Activated B cell treated with CpG ODN at 0.5 μM for 24 hours (primary cell): ENCODE results near the gene DDX31. TPM values are rescaled to one million over a fixed set of nuclear protein-coding genes. Genes with fewer than 3 reads are reported as not detected.

Experiments used
- ATAC-seq: fragments of 200-7000 bp; cut with Tn5 transposase; one replicate; pipeline ENCODE4 v1.10.0; 2021; ENCODE audit warnings: low read depth, mild to moderate bottlenecking, moderate library complexity
- CTCF ChIA-PET: fragments of 350-600 bp; sonication (Branson Sonifier 250); formaldehyde crosslinking; loops from one replicate; lab custom pipeline; 2021; ENCODE audit warnings: antibody characterized with exemption; lab: Charles Lee
- POLR2A ChIA-PET: fragments of 350-600 bp; sonication (Branson Sonifier 250); formaldehyde crosslinking; loops from one replicate; lab custom pipeline; 2021; ENCODE audit warnings: antibody characterized with exemption; lab: Charles Lee
- DNase-seq: peaks from one replicate; pipeline ENCODE4 v3.0.0; 2022
- H3K27ac Mint-ChIP-seq: one replicate; pipeline ENCODE4 v1.8.0; 2020; ENCODE audit warnings: mixed read lengths
- H3K27me3 Mint-ChIP-seq: one replicate; pipeline ENCODE4 v1.8.0; 2021; ENCODE audit warnings: mixed read lengths
- H3K36me3 Mint-ChIP-seq: one replicate; pipeline ENCODE4 v1.8.0; 2021; ENCODE audit warnings: low read depth, mixed read lengths
- H3K4me1 Mint-ChIP-seq: one replicate; pipeline ENCODE4 v1.8.0; 2021; ENCODE audit warnings: mixed read lengths
- H3K4me3 Mint-ChIP-seq: one replicate; pipeline ENCODE4 v1.8.0; 2020; ENCODE audit warnings: mild to moderate bottlenecking, mixed read lengths
- H3K9me3 Mint-ChIP-seq: one replicate; pipeline ENCODE4 v1.8.0; 2020; ENCODE audit warnings: mixed read lengths
- CTCF ChIP-seq: fragments of 200-600 bp; IDR thresholded peaks from one replicate; pipeline ENCODE4 v1.8.0; 2022; ENCODE audit warnings: antibody characterized with exemption, mild to moderate bottlenecking
- intact Hi-C: fragments of 100-400 bp; cut with micrococcal nuclease; formaldehyde crosslinking; loops from one replicate; pipeline ENCODE4 v1.15.1; 2024
- total RNA-seq: library from RNA; stranded (reverse); gene quantifications from 2 replicates; pipeline ENCODE4 v1.2.3, GENCODE V29; 2022

The DDX31 gene
- total RNA-seq, 1 donor from 2014 or later = 21.8 TPM

- ChIA-PET POLR2A (no interaction called here), CTCF (interaction anchor here (1.2 kb wide), 1 partner anchor 95 kb away, joined by 3 read pairs; no protein-coding TSS in a partner anchor)
- intact Hi-C loops = no loop called here
- Mint-ChIP-seq H3K4me1 (peaks cover 35% of the 10 kb centered on the region), H3K9me3 (no peaks in the 10 kb centered on the region), H3K4me3 (no peak overlapping the region), H3K27me3 (no peaks in the 10 kb centered on the region), H3K27ac (no peak overlapping the region), H3K36me3 (peaks cover 31% of the 10 kb centered on the region)
- ATAC-seq (no peak), DNase-seq (no peak)
- TF ChIP-seq CTCF = no peak
These were observed 4.7 kb upstream of the DDX31 start for GRCh38 chr9:132674485-132674884.

GRCh38 chr9:132673355-132673754 lies 3.6 kb upstream of the DDX31 start:
- no peak for TF ChIP-seq CTCF
- H3K27me3 Mint-ChIP-seq = no peaks in the 10 kb centered on the region
- peaks cover 20% of the 10 kb centered on the region for H3K36me3 Mint-ChIP-seq
- H3K27ac Mint-ChIP-seq = no peak overlapping the region
- intact Hi-C loops = no loop called here
- ChIA-PET CTCF (no interaction called here), POLR2A (no interaction called here)
- ATAC-seq = no peak
- H3K4me1 Mint-ChIP-seq = peaks cover 44% of the 10 kb centered on the region
- H3K9me3 Mint-ChIP-seq = no peaks in the 10 kb centered on the region
- no peak overlapping the region for H3K4me3 Mint-ChIP-seq
- DNase-seq = no peak

GRCh38 chr9:132672413-132672690 lies 2.6 kb upstream of the DDX31 start:
- H3K27me3 Mint-ChIP-seq = no peaks in the 10 kb centered on the region
- ChIA-PET POLR2A (interaction anchor here (3.5 kb wide), 1 partner anchor 96 kb away, joined by 53 read pairs; no protein-coding TSS in a partner anchor), CTCF (no interaction called here)
- no peak for TF ChIP-seq CTCF
- DNase-seq (no peak), ATAC-seq (no peak)
- peak overlapping the region; percentile 5 for H3K27ac Mint-ChIP-seq
- H3K4me1 Mint-ChIP-seq = peaks cover 53% of the 10 kb centered on the region
- peaks cover 14% of the 10 kb centered on the region for H3K36me3 Mint-ChIP-seq
- H3K9me3 Mint-ChIP-seq = no peaks in the 10 kb centered on the region
- H3K4me3 Mint-ChIP-seq = peak overlapping the region; percentile 96
- intact Hi-C loops = no loop called here

- ChIA-PET POLR2A (interaction anchor here (1.1 to 3.5 kb wide), 3 partner anchors 97 to 317 kb away, joined by 4 to 53 read pairs (median 5); partner anchors contain the start of gene SETX), CTCF (interaction anchor here (1.3 kb wide), 1 partner anchor 228 kb away, joined by 3 read pairs; no protein-coding TSS in a partner anchor)
- intact Hi-C loops = no loop called here
- H3K4me3 Mint-ChIP-seq = peak overlapping the region; percentile 96
- peak overlapping the region; percentile 95 for H3K27ac Mint-ChIP-seq
- H3K36me3 Mint-ChIP-seq = peaks cover 13% of the 10 kb centered on the region
- TF ChIP-seq CTCF = no peak
- no peak for ATAC-seq
- H3K27me3 Mint-ChIP-seq = no peaks in the 10 kb centered on the region
- H3K4me1 Mint-ChIP-seq = peaks cover 52% of the 10 kb centered on the region
- no peak for DNase-seq
- no peaks in the 10 kb centered on the region for H3K9me3 Mint-ChIP-seq
These were observed 2.0 kb upstream of the DDX31 start for GRCh38 chr9:132671620-132672412.
